Thoracic aorta (tissue), 2 donors: Measurements from ENCODE around the gene MAP7D3. TPM values are rescaled to one million over a fixed set of nuclear protein-coding genes. Genes with fewer than 3 reads are reported as not detected.

Experiments used
- ATAC-seq: fragments of 150-250 bp; one replicate; pipeline ENCODE4 v1.8.0; 2017; ENCODE audit warnings: low read depth; ENCODE audit not compliant: insufficient number of reproducible peaks, low FRiP score
- DNase-seq: peaks from one replicate; pipeline ENCODE4 v3.0.0-alpha.2; 2020; ENCODE audit warnings: low spot score
- H3K27ac ChIP-seq, 2 donors: fragments of 200-600 bp; sonication (generic); 1 replicate in 1 of 2; 2 replicates in 1 of 2; pipeline ENCODE4 v1.5.1; 2016; ENCODE audit warnings: mild to moderate bottlenecking in 2 of 2, moderate library complexity in 2 of 2
- H3K27me3 ChIP-seq: fragments of 200-600 bp; sonication (generic); replicated peaks from 2 replicates; pipeline ENCODE4 v1.6.0; 2016; ENCODE audit warnings: mild to moderate bottlenecking; ENCODE audit not compliant: insufficient read depth
- H3K36me3 ChIP-seq: fragments of 200-600 bp; sonication (generic); one replicate; pipeline ENCODE4 v1.5.1; 2016
- H3K4me1 ChIP-seq, 2 donors: fragments of 200-600 bp; sonication (generic); 1 replicate in 1 of 2; 2 replicates in 1 of 2; pipeline versions ENCODE4 v1.5.1 to v1.6.0; 2016; ENCODE audit warnings: low read depth in 2 of 2, mild to moderate bottlenecking in 1 of 2; ENCODE audit not compliant: control insufficient read depth in 1 of 2
- H3K4me3 ChIP-seq: fragments of 200-600 bp; sonication (generic); 2 replicates; pipeline ENCODE4 v1.5.1; 2016; ENCODE audit warnings: mild to moderate bottlenecking
- H3K9me3 ChIP-seq: fragments of 200-600 bp; sonication (generic); 2 replicates; pipeline ENCODE4 v1.5.1; 2016
- CTCF ChIP-seq: fragments of 200-600 bp; sonication (generic); IDR thresholded peaks from one replicate; pipeline ENCODE4 v1.5.1; 2019; ENCODE audit warnings: antibody characterized with exemption
- total RNA-seq, 2 donors: library from RNA; depleted of rRNA; stranded (reverse); fragments of >200 nt; gene quantifications; one replicate each; pipeline versions ENCODE4 v1.1.0 to v1.2.3, GENCODE V29; 2016

Gene MAP7D3
- total RNA-seq, 2 donors from 2014 or later, result 41.6 to 44.5 TPM

GRCh38 chrX:136192839-136193414, 58.3 kb downstream of the MAP7D3 start:
- Histone ChIP-seq H3K27ac (peak overlapping the region; percentile 66 to 82), H3K9me3 (no peaks in the 10 kb centered on the region), H3K27me3 (no peaks in the 10 kb centered on the region), H3K36me3 (no peaks in the 10 kb centered on the region), H3K4me1 (peaks cover 49 to 90% of the 10 kb centered on the region in 2 donors), H3K4me3 (no peak overlapping the region)
- ATAC-seq (no peak), DNase-seq (no peak)
- no peak for TF ChIP-seq CTCF

- Histone ChIP-seq H3K9me3 (no peaks in the 10 kb centered on the region), H3K4me3 (no peak overlapping the region), H3K27ac (peak overlapping the region; percentile 66 to 82), H3K27me3 (no peaks in the 10 kb centered on the region), H3K4me1 (peaks cover 49 to 86% of the 10 kb centered on the region in 2 donors), H3K36me3 (no peaks in the 10 kb centered on the region)
- no peak for TF ChIP-seq CTCF
- no peak for DNase-seq
- ATAC-seq, result no peak
Observed at GRCh38 chrX:136192135-136192534, 59.1 kb downstream of the MAP7D3 start.

GRCh38 chrX:136191171-136191570, 60.0 kb downstream of the MAP7D3 start:
- H3K4me3 ChIP-seq, result peak overlapping the region; percentile 9
- ATAC-seq (no peak), DNase-seq (no peak)
- H3K9me3 ChIP-seq, result no peaks in the 10 kb centered on the region
- H3K4me1 ChIP-seq, result peaks cover 49 to 86% of the 10 kb centered on the region in 2 donors
- H3K27me3 ChIP-seq, result no peaks in the 10 kb centered on the region
- H3K27ac ChIP-seq, result peak overlapping the region in 1 of 2 donors; percentile 82
- H3K36me3 ChIP-seq, result no peaks in the 10 kb centered on the region
- no peak for TF ChIP-seq CTCF

GRCh38 chrX:136190038-136190713, 61.0 kb downstream of the MAP7D3 start:
- Histone ChIP-seq H3K4me1 (peaks cover 40 to 86% of the 10 kb centered on the region in 2 donors), H3K4me3 (no peak overlapping the region), H3K36me3 (no peaks in the 10 kb centered on the region), H3K27ac (peak overlapping the region in 1 of 2 donors; percentile 82), H3K9me3 (no peaks in the 10 kb centered on the region), H3K27me3 (no peaks in the 10 kb centered on the region)
- no peak for DNase-seq
- ATAC-seq, result no peak
- TF ChIP-seq CTCF, result no peak

- no peaks in the 10 kb centered on the region for H3K27me3 ChIP-seq
- DNase-seq (no peak), ATAC-seq (no peak)
- H3K4me1 ChIP-seq, result peaks cover 37 to 79% of the 10 kb centered on the region in 2 donors
- H3K4me3 ChIP-seq, result no peak overlapping the region
- no peak for TF ChIP-seq CTCF
- H3K27ac ChIP-seq, result peak overlapping the region; percentile 56 to 82
- no peaks in the 10 kb centered on the region for H3K9me3 ChIP-seq
- H3K36me3 ChIP-seq, result no peaks in the 10 kb centered on the region
Observed at GRCh38 chrX:136189222-136189621, 62.0 kb downstream of the MAP7D3 start.
